ENCODE results near the gene ALX3.
"Not testable (repeated sequence)": the region's sequence is repeated elsewhere in the genome, so short reads cannot be mapped to it uniquely, and the experiment has no call there.

The ALX3 gene

DNA sequence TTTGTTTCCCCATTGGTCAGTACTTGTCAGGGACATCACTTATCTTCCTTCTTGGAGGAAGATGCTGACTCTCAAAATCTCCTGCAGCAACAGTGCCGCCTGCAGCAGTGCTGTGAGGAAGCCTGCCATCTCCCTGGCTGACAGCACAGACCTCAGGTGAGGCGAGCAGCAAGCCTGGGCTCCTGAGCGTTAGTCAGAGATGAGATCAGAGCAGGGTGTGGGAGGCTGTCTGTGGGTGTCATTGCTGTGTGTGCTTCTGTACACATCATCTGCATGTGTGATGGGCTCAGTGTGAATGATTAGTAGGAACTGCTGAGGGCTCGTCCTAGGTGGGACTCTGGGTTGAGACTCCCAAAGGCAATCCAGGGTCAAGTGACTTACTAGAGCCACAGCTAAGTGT is 29.9 kb downstream of the ALX3 start:
- FAIRE-seq, result no peak

DNA sequence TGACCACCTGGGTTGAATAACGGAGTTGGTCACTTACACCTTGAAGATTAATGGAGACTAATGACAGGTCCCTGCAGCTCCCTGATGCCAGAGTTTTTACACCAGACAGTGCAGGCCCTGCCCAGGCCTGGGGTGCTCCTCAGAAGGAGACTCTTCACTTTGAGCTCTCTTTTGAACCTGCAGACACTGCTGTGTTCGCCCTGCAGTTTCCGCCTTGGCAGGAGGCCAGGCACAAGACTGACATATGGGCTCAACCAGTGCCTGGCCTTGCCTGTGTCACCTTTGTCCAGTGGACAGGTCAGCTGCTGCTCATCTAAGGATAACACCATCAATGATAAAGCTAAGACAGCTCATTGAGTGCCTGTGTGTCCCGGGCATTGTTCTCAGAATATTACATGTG is 30.8 kb downstream of the ALX3 start:
- no peak for FAIRE-seq

DNA sequence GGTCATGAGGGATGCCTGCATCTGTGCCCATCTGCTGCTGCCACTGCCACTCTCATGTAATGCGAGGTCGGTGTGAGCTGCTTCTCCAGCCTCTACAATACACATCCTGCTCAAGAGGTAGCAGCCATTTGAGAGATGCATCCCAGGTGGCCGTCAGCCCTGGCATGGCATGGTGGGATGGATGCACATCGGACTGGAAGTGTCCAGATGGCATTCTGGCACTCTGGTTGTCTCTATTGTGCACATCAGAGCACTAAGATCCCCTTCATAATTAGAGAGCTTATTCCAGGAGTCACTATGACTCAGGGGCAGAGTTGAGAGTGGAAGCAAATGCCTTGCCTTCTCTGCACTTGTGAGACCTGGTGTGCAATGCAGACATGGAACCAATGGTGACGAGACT is 32.2 kb downstream of the ALX3 start:
- no peak for FAIRE-seq

DNA sequence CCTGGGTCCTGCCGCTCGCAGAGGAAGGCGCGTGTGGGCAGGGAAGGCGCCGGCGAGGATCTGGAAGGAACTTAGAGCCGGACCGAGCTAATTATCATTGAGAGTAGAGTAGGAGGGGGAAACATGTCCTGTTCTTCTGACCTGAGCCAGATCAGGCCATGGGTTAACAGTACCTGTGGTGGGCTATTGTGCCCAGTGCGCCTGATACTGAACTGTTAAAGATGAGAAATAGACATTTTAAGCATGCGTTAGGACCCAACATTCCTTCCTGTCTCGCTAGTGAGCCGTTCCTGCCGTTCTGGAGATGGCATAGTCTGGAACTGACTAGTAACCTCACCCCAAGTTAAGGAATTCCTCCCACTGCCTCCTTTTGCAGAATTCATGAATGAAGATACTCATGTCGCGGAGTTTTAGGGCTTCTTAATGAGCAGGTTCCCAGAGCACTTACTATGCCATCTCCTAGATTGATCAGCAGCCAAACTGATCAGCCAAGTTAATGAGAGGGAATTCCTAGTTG is 35.2 kb downstream of the ALX3 start:
- FAIRE-seq, result no peak

DNA sequence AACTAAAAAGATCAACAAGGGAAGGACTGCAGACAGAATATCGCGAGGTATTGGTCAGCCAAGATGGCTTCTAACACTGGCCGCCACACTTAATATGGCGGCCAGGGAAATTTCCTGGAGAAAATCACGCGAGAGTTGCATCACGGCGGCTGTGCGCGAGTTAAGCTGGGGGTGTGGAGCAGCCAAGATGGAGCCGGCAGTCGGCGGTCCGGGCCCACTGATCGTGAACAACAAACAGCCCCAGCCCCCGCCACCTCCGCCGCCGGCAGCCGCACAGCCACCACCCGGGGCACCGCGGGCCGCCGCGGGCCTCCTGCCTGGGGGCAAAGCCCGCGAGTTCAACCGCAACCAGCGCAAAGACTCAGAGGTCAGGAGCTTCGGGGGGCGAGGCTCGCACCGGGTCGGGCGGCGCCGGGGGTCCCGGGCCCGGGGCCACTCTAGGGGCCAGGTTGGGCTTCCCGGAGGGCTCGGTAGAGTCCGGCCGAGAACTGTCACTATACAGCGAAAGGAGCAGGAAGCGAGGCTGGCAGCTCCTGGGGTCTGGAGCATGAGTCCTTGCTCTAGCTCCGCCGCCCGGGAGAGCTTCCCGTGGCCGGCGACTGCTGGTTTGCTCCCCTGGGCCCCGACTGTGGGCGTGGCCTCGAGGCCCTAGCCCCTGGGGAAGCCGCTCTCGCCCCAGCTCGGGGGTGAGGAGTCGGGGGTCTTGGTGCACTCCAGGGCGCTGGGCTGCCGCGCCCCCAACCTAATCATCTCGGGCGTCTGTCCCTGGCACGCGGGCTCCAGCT is 35.8 kb downstream of the ALX3 start, which contains the start of gene STRIP1:
STRIP1 (plus strand) TSS at position 174 of the 785 bp plus-strand sequence; CDS start at position 188, 14 bp downstream.
- peak; percentile 94 for FAIRE-seq

DNA sequence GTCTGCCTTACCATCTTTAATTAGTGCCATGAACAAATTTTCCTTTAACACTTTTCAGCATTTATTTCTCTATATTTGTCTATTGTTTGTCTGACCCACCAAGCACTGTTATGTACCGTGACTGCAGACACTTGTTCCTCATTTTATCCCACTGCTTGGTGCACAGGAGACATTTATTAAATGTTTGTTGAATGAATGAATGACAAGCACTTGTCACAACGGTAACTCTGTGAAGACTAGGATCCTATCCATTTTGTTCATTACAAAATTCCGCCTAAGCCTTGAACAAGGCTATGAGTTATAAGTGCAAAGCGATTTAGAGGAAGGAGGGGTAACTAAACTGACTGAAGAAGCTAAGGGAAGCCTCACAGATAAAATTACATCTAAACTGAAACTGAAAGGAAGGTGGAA is 36.4 kb downstream of the ALX3 start:
- FAIRE-seq, result no peak

DNA sequence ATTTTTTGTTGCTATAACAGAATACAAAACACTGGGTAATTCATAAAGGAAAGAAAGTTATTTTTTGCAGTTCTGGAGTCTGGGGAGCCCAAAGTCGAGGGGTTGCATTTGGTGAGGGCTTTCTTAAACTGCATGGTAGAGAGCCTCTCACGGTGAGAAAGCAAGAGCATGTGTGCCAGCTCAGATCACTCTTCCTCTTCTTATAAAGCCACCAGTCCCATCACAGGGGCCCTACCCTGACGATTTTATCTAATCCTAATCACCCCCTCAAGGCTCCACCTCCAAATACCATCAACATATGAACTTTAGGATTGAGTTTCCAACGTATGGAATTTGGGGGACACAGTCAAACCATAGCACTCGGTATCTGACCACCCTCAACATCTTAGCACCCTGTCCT is 37.1 kb downstream of the ALX3 start:
- no peak for FAIRE-seq

DNA sequence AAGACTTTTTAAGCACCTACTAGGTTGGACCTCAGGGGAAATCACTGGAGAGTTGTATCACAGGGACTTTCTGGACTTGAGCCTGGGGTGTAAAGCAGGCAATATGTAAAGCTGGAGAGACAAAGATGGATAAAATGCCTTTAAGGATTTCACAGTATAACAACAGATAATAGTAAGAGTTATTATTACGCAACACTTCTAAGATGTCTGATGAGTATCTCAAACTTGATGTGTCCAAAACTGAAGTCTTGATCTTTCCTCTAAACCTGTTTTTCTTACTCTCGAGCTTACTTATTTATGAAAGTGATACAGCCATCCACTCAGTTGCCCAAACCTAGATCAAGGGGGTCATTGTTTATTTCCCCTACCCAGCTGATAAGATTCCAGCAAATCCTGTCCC is 38.1 kb downstream of the ALX3 start:
- no peak for FAIRE-seq

DNA sequence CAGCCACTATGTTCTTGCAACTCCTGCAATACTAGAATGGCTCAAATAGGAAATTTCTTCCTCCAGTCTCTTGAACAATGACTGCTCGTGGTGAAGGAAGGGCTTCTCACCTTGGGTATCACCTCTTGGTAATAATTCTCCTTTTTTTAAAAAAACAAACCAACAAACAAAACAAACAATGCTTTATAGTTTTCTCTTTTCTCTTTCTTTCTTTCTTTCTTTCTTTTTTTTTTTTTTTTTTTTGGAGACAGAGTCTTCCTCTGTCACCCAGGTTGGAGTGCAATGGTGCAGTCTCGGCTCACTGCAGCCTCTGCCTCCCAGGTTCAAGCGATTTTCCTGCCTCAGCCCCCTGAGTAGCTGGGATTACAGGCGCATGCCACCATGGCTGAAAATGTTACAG is 39.8 kb downstream of the ALX3 start:
- FAIRE-seq, result not testable (repeated sequence)

DNA sequence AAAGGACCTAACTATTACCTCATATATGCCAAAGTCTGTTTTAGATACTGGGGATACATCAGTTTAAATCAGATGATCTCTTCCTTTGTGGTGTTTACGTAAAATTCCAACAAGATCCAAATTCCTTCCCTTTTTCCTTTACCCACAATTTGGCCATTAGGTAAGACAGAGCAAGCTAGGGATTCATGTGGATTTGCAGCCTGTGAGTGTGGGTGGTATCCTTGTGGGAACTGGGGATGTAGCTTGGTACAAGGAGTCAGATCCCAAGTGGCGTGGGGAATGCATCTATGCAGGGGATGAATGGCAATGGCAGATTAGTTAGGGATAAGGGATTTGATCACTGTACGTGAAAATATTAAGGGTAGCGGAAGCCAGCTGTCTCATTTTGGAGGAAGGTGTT is 45.9 kb downstream of the ALX3 start:
- FAIRE-seq, result no peak

DNA sequence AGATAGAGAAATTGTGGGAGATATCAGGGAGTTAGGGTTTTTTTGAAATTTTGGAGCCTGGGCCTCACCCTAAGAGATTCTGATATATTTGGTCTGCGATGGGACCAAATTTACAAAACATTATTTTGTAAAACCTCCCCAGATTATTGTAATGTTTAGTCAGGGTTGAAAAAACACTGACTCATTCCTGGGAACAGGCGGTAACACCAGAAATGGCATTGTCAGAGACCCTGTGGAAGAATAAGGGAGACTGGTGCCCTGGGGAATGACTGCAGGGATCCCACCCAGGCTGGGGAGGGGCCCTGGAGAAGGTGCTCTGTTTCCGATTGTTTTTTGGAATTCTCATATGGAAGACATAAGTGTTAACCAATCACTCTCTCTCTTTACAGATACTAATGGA is 49.2 kb downstream of the ALX3 start:
- FAIRE-seq, result no peak

DNA sequence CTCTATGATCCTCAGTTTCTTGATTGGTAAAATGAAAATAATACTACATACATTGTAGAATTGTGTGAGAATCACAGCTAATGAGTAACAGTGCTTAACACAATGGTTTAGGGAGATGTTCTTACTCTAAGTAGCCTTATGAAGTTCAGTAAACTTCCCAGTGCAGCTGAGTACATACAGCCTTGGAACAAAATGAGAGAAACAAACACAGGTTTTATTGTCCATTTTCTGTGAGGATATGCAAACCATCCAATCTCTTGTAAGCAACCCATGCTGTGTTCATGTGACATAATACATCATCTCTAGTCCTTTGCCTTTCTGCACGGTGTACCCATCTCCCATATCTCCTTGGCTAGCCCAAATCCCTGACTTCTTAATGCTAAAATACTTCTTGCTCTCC is 50.7 kb downstream of the ALX3 start:
- FAIRE-seq, result no peak

DNA sequence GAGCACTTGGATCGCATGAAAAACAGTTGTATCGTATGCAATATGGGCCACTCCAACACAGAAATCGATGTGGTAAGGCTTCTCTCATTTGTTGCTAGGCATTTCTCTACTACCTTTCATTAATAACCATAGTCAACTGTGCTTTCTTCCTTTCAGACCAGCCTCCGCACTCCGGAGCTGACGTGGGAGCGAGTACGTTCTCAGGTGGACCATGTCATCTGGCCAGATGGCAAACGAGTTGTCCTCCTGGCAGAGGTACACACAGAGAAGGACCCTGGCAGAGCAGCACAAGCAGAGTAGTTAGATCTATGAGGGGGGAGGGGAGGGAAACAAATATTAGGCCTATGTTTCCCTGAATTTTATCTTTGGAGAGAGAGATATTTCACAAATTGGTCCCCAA is 52.1 kb downstream of the ALX3 start:
- no peak for FAIRE-seq

DNA sequence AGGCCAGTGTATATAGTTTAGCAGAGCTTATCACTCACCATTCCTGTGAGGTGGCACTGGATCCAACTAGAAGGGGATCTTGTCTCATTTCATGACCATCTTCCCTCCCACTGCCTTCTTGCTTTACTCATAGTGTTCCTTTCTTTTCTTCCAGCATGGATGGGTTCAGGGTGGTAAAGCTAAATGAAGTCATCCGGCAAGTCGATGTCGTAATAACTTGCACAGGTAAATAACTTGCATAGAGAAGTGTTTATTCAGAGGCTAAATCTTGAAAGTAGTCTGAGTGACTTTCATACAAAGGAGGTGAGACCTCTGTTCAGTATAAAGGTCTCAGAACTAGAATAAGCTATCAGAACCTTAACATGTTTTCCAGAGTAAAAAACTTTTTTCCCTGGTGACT is 52.7 kb downstream of the ALX3 start:
- no peak for FAIRE-seq

DNA sequence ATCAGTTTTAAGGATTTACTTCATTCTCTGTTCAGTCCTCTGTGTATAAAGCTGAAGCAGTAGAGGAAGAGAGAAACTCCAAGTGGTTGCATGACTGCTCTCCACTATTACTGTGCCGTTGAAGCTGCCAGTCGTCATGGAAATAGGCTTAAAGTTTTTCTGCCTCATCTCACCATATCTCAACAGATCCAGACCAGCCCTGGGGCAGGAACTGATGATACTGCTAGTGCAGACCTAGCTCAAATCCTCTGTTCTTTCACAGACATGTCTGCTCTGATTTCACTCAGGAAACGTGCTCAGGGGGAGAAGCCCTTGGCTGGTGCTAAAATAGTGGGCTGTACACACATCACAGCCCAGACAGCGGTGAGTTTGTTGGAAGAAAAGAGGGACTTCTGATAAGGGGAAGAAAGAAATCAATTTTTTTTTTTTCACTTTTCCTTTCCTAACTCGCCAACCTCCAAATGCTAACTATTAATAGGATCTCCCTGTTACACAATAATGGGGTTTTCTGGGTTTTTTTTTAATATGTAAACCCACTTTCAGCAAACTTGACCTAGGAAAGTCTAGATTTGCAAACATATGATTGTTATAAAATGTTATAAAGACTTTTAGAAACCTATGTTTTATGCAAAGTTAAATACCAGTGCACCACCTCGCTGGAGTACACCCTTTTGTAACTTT is 58.2 kb downstream of the ALX3 start:
- FAIRE-seq, result no peak

DNA sequence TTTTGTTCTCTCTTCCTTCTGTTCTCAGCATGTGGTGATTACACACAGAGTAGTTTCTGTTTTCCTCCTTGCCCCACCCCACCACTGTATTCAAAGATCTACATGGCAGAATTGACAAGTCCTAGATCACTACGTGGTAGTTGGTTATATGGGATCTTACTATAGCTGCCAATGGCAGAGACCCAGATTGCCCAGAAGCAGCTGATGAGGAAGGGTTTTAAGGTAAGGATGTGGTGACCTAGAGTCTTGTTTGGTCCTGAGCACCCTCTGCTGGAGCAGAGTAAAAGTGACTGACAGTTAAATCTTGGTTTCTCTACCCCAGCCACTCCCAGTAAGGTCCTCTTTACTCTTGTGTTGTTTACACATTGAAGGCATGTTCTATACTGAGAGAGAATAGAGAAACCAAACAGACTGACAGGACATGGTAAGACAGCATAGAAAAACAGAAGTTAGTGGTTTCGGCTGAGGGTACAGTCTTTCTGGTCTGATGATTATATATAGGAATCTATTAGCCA is 58.9 kb downstream of the ALX3 start:
- no peak for FAIRE-seq
